Endodermal cell (in vitro differentiated cells): Measurements from ENCODE around the gene CFAP57. TPM values are rescaled to one million over a fixed set of nuclear protein-coding genes. Genes with fewer than 3 reads are reported as not detected.

ENCODE experiments used
- DNase-seq: peaks from one replicate; pipeline ENCODE4 v3.0.0-alpha.2; 2017
- H3K27ac ChIP-seq: 2 replicates; pipeline ENCODE4 v1.5.1; 2013; ENCODE audit warnings: mild to moderate bottlenecking, low read depth, low read length, moderate library complexity
- H3K27me3 ChIP-seq: 2 replicates; pipeline ENCODE4 v1.6.1; 2013; ENCODE audit warnings: mild to moderate bottlenecking, low read length, moderate library complexity; ENCODE audit not compliant: insufficient read depth, control insufficient read depth, poor library complexity, severe bottlenecking
- H3K36me3 ChIP-seq: 2 replicates; pipeline ENCODE4 v1.7.0; 2013; ENCODE audit warnings: mild to moderate bottlenecking, low read length, moderate library complexity; ENCODE audit not compliant: control insufficient read depth, insufficient read depth
- H3K4me1 ChIP-seq: one replicate; pipeline ENCODE4 v1.7.0; 2013; ENCODE audit warnings: low read length; ENCODE audit not compliant: control insufficient read depth, insufficient read depth
- H3K4me3 ChIP-seq: 2 replicates; pipeline ENCODE4 v1.5.1; 2013; ENCODE audit warnings: mild to moderate bottlenecking, low read length, moderate library complexity
- H3K9ac ChIP-seq: 2 replicates; pipeline ENCODE4 v1.6.1; 2013; ENCODE audit warnings: mild to moderate bottlenecking, low read length, moderate library complexity; ENCODE audit not compliant: poor library complexity, severe bottlenecking; ENCODE audit errors: extremely low read depth
- H3K9me3 ChIP-seq: 2 replicates; pipeline ENCODE4 v1.6.1; 2013; ENCODE audit warnings: mild to moderate bottlenecking, low read length, moderate library complexity; ENCODE audit not compliant: control insufficient read depth
- H3K27ac Mint-ChIP-seq: 2 replicates; pipeline ENCODE4 v1.8.0; 2020; ENCODE audit warnings: mixed read lengths
- H3K27me3 Mint-ChIP-seq: 2 replicates; pipeline ENCODE4 v1.8.0; 2021; ENCODE audit warnings: mild to moderate bottlenecking, mixed read lengths; ENCODE audit not compliant: insufficient read depth
- H3K36me3 Mint-ChIP-seq: 2 replicates; pipeline ENCODE4 v1.8.0; 2020; ENCODE audit warnings: low read depth, mixed read lengths
- H3K4me1 Mint-ChIP-seq: 2 replicates; pipeline ENCODE4 v1.8.0; 2020; ENCODE audit warnings: mixed read lengths
- H3K4me3 Mint-ChIP-seq: 2 replicates; pipeline ENCODE4 v1.8.0; 2020; ENCODE audit warnings: mild to moderate bottlenecking, moderate library complexity, mixed read lengths
- H3K9me3 Mint-ChIP-seq: 2 replicates; pipeline ENCODE4 v1.8.0; 2020; ENCODE audit warnings: mild to moderate bottlenecking, mixed read lengths
- WGBS, 2 experiments: methylation state at CpG; one replicate each; pipeline versions ENCODE4 v1.1.5 to v1.1.7; 2013; ENCODE audit warnings: missing lambda C conversion rate in 2 of 2, mixed read lengths in 1 of 2; ENCODE audit not compliant: insufficient coverage in 1 of 2, insufficient read length in 1 of 2; 5-methylcytosine and 5-hydroxymethylcytosine counted together
- total RNA-seq, 2 donors: library from RNA; stranded (reverse); fragmentation: NEBNext Ultra II Directional in 1 of 2; extraction: Animal tissue kit (Norgen Biotek cat#: 25700) in 1 of 2; gene quantifications; 2 replicates in 1 of 2; 3 replicates in 1 of 2; pipeline ENCODE4 v1.2.1, GENCODE V29; 2021
- TF ChIP-seq, protein P1 (sequence below): fragments of 200-600 bp; sonication (generic); conservative IDR thresholded peaks from 2 replicates; pipeline ENCODE4 v1.5.0; 2021; ENCODE audit warnings: antibody characterized with exemption, mild to moderate bottlenecking

Gene CFAP57
- total RNA-seq, 2 donors from 2014 or later: 0.82 to 0.90 TPM

DNA sequence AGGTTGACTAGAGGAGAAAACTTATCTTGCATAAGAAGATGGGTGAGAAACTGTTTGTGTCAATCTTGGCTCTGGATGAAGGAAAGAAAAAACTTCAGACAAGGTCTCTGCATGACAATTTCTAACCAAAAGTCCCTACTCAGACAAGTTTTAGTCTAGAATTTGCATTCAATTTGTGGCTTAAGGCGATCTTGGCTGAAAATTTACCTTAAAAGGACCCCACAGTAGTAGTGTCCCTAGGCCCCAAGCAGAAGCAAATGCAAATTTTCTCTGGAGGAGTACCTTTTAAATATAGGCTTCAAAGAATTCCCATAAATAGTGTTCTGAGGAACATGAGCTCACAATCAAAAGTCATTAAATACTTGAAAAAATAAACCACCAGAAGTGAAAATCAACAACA is 80.1 kb downstream of the CFAP57 start:
- Mint-ChIP-seq H3K27me3 (peaks cover 32% of the 10 kb centered on the region), H3K36me3 (peaks cover 4% of the 10 kb centered on the region), H3K4me1 (no peaks in the 10 kb centered on the region), H3K9me3 (peaks cover 64% of the 10 kb centered on the region), H3K27ac (no peak overlapping the region), H3K4me3 (no peak overlapping the region)
- no peak overlapping the region for H3K9ac ChIP-seq
- H3K4me3 ChIP-seq: no peak overlapping the region
- peaks cover 22% of the 10 kb centered on the region for H3K9me3 ChIP-seq
- H3K27me3 ChIP-seq: no peaks in the 10 kb centered on the region
- H3K4me1 ChIP-seq: no peaks in the 10 kb centered on the region
- WGBS, 2 experiments: 70 to 89% methylated on average over 1 of the region's 1 CpG
- DNase-seq: no peak
- no peaks in the 10 kb centered on the region for H3K36me3 ChIP-seq
- TF ChIP-seq, protein P1, sequence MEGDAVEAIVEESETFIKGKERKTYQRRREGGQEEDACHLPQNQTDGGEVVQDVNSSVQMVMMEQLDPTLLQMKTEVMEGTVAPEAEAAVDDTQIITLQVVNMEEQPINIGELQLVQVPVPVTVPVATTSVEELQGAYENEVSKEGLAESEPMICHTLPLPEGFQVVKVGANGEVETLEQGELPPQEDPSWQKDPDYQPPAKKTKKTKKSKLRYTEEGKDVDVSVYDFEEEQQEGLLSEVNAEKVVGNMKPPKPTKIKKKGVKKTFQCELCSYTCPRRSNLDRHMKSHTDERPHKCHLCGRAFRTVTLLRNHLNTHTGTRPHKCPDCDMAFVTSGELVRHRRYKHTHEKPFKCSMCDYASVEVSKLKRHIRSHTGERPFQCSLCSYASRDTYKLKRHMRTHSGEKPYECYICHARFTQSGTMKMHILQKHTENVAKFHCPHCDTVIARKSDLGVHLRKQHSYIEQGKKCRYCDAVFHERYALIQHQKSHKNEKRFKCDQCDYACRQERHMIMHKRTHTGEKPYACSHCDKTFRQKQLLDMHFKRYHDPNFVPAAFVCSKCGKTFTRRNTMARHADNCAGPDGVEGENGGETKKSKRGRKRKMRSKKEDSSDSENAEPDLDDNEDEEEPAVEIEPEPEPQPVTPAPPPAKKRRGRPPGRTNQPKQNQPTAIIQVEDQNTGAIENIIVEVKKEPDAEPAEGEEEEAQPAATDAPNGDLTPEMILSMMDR: no peak
- no peak overlapping the region for H3K27ac ChIP-seq

DNA sequence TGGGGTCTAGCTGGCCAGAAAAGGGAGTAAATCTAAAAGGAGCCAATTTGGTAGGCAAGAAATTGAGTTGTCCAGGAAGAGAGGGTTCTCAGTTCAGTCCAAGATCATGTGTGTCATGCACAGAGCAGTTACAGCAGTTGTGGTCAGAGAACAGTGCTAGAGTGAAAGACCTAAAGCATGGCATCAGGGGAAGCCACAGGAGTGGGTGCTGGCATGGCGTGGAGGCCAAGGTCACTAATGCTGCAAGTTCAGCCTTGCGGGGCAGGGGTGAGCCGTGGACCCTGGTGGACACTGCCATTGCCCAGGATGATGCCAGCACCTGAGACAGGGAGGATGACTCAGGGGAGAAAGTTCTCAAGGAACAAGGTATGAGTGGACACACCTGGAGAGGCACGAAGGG is 81.0 kb downstream of the CFAP57 start:
- no peak overlapping the region for H3K9ac ChIP-seq
- peaks cover 32% of the 10 kb centered on the region for H3K27me3 Mint-ChIP-seq
- H3K9me3 ChIP-seq: peaks cover 29% of the 10 kb centered on the region
- H3K36me3 Mint-ChIP-seq: peaks cover 7% of the 10 kb centered on the region
- no peak for DNase-seq
- H3K27ac ChIP-seq: no peak overlapping the region
- no peaks in the 10 kb centered on the region for H3K4me1 ChIP-seq
- no peak overlapping the region for H3K27ac Mint-ChIP-seq
- TF ChIP-seq, protein P1: no peak
- H3K36me3 ChIP-seq: no peaks in the 10 kb centered on the region
- H3K4me1 Mint-ChIP-seq: no peaks in the 10 kb centered on the region
- WGBS, 2 experiments: 78 to 88% methylated on average over 1 to 4 of the region's 4 CpGs
- no peak overlapping the region for H3K4me3 ChIP-seq
- no peaks in the 10 kb centered on the region for H3K27me3 ChIP-seq
- H3K9me3 Mint-ChIP-seq: peaks cover 63% of the 10 kb centered on the region
- H3K4me3 Mint-ChIP-seq: no peak overlapping the region

GRCh38 chr1:43253876-43254275 is 81.7 kb downstream of the CFAP57 start:
- WGBS, 2 experiments: 89 to 97% methylated on average over 5 to 8 of the region's 8 CpGs
- Histone ChIP-seq H3K27me3 (no peaks in the 10 kb centered on the region), H3K27ac (no peak overlapping the region), H3K4me1 (no peaks in the 10 kb centered on the region), H3K9ac (no peak overlapping the region), H3K36me3 (no peaks in the 10 kb centered on the region), H3K9me3 (peaks cover 36% of the 10 kb centered on the region), H3K4me3 (no peak overlapping the region)
- Mint-ChIP-seq H3K4me3 (no peak overlapping the region), H3K9me3 (peaks cover 66% of the 10 kb centered on the region), H3K4me1 (no peaks in the 10 kb centered on the region), H3K36me3 (peaks cover 11% of the 10 kb centered on the region), H3K27ac (no peak overlapping the region), H3K27me3 (peaks cover 37% of the 10 kb centered on the region)
- TF ChIP-seq, protein P1: no peak
- DNase-seq: no peak
